Smooth muscle cell (in vitro differentiated cells): ENCODE data around the gene BLVRB. TPM values are rescaled to one million over a fixed set of nuclear protein-coding genes. Genes with fewer than 3 reads are reported as not detected.

Source experiments
- DNase-seq: peaks from one replicate; lab custom pipeline; 2025; ENCODE audit not compliant: unreplicated experiment; lab: John Stamatoyannopoulos, UW
- H2AFZ ChIP-seq: fragments of 200-600 bp; sonication (generic); 2 replicates; pipeline ENCODE4 v1.6.0; 2016; ENCODE audit warnings: antibody characterized with exemption, low read depth, mild to moderate bottlenecking
- H3F3A ChIP-seq: fragments of 200-600 bp; sonication (generic); 2 replicates; pipeline ENCODE4 v1.6.0; 2017; ENCODE audit warnings: antibody characterized with exemption, low read depth
- H3K27ac ChIP-seq: fragments of 200-600 bp; sonication (generic); 2 replicates; pipeline ENCODE4 v1.5.1; 2016; ENCODE audit warnings: low read depth, mild to moderate bottlenecking
- H3K27me3 ChIP-seq: fragments of 200-600 bp; sonication (generic); 2 replicates; pipeline ENCODE4 v1.6.1; 2016; ENCODE audit warnings: low read depth, mild to moderate bottlenecking
- H3K36me3 ChIP-seq: fragments of 200-600 bp; sonication (generic); 2 replicates; pipeline ENCODE4 v1.5.1; 2016; ENCODE audit warnings: low read depth
- H3K4me1 ChIP-seq: fragments of 200-600 bp; sonication (generic); 2 replicates; pipeline ENCODE4 v1.5.1; 2016; ENCODE audit warnings: low read depth
- H3K4me2 ChIP-seq: fragments of 200-600 bp; sonication (generic); 2 replicates; pipeline ENCODE4 v1.6.0; 2016; ENCODE audit warnings: mild to moderate bottlenecking
- H3K4me3 ChIP-seq: fragments of 200-600 bp; sonication (generic); 2 replicates; pipeline ENCODE4 v1.5.1; 2016; ENCODE audit warnings: mild to moderate bottlenecking
- H3K79me2 ChIP-seq: fragments of 200-600 bp; sonication (generic); 2 replicates; pipeline ENCODE4 v1.6.0; 2016; ENCODE audit warnings: low read depth, mild to moderate bottlenecking
- H3K9ac ChIP-seq: fragments of 200-600 bp; sonication (generic); 2 replicates; pipeline ENCODE4 v1.6.0; 2016; ENCODE audit warnings: low read depth
- H3K9me3 ChIP-seq: fragments of 200-600 bp; sonication (generic); replicated peaks from 2 replicates; pipeline ENCODE4 v1.5.1; 2016; ENCODE audit warnings: low read depth
- H4K20me1 ChIP-seq: fragments of 200-600 bp; sonication (generic); 2 replicates; pipeline ENCODE4 v1.6.0; 2016; ENCODE audit warnings: low read depth
- WGBS: methylation state at CpG from one replicate; pipeline ENCODE4 v1.1.7; 2016; ENCODE audit warnings: low lambda C conversion rate; 5-methylcytosine and 5-hydroxymethylcytosine counted together
- polyA plus RNA-seq: library from polyadenylated mRNA; unstranded; fragments of >200 nt; fragmentation: Nextera tagmentation; extraction: Ambion mirVana; gene quantifications from 2 replicates; pipeline ENCODE4 v1.2.1, GENCODE V29; 2016
- total RNA-seq: library from RNA; depleted of rRNA; stranded (reverse); fragments of >200 nt; gene quantifications from 2 replicates; pipeline ENCODE4 v1.2.3, GENCODE V29; 2014
- TF ChIP-seq, protein P1 (sequence below): fragments of 200-600 bp; sonication (generic); IDR thresholded peaks from 2 replicates; pipeline ENCODE4 v1.5.1; 2017; ENCODE audit warnings: borderline replicate concordance, mild to moderate bottlenecking, antibody characterized with exemption; ENCODE audit not compliant: insufficient read depth, poor library complexity, severe bottlenecking

BLVRB gene
- total and polyA plus RNA-seq, 2 experiments from 2014 or later = 50.3 to 86.4 TPM

DNA sequence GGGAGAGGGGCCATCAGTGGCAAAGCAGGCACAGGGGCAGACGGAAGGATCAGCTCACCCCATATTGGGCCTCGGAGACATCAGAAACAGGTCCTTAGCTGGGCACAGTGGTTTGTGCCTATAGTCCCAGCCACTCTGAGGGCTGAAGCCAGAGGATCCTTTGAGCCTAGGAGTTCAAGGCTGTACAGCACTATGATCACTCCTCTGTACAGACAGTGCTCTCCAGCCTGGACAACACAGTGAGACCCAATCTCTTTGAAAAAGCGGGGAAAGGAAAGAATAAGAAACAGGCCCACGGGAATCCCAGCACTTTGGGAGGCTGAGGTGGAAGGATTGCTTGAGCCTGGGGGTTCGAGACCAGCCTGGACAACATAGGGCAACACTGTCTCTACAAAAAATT, 45.8 kb downstream of the BLVRB start:
- H3K4me1 ChIP-seq = peaks cover 29% of the 10 kb centered on the region
- H3K79me2 ChIP-seq = peaks cover 34% of the 10 kb centered on the region
- no peak overlapping the region for H3K4me2 ChIP-seq
- no peak for DNase-seq
- peaks cover 27% of the 10 kb centered on the region for H4K20me1 ChIP-seq
- no peak overlapping the region for H3K27ac ChIP-seq
- no peak overlapping the region for H2AFZ ChIP-seq
- no peaks in the 10 kb centered on the region for H3K27me3 ChIP-seq
- H3K4me3 ChIP-seq = no peak overlapping the region
- WGBS = 90% methylated on average over 5 of the region's 5 CpGs
- TF ChIP-seq, protein P1, sequence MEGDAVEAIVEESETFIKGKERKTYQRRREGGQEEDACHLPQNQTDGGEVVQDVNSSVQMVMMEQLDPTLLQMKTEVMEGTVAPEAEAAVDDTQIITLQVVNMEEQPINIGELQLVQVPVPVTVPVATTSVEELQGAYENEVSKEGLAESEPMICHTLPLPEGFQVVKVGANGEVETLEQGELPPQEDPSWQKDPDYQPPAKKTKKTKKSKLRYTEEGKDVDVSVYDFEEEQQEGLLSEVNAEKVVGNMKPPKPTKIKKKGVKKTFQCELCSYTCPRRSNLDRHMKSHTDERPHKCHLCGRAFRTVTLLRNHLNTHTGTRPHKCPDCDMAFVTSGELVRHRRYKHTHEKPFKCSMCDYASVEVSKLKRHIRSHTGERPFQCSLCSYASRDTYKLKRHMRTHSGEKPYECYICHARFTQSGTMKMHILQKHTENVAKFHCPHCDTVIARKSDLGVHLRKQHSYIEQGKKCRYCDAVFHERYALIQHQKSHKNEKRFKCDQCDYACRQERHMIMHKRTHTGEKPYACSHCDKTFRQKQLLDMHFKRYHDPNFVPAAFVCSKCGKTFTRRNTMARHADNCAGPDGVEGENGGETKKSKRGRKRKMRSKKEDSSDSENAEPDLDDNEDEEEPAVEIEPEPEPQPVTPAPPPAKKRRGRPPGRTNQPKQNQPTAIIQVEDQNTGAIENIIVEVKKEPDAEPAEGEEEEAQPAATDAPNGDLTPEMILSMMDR = no peak
- H3F3A ChIP-seq = peaks cover 24% of the 10 kb centered on the region
- H3K9ac ChIP-seq = no peak overlapping the region
- H3K36me3 ChIP-seq = no peaks in the 10 kb centered on the region
- no peaks in the 10 kb centered on the region for H3K9me3 ChIP-seq

- TF ChIP-seq, protein P1 = no peak
- peaks cover 18% of the 10 kb centered on the region for H3F3A ChIP-seq
- no peak overlapping the region for H3K4me3 ChIP-seq
- no peak overlapping the region for H2AFZ ChIP-seq
- H3K27me3 ChIP-seq = no peaks in the 10 kb centered on the region
- no peak overlapping the region for H3K9ac ChIP-seq
- 94% methylated on average over 5 of the region's 5 CpGs for WGBS
- peaks cover 24% of the 10 kb centered on the region for H3K4me1 ChIP-seq
- H3K36me3 ChIP-seq = no peaks in the 10 kb centered on the region
- H3K27ac ChIP-seq = no peak overlapping the region
- no peaks in the 10 kb centered on the region for H3K9me3 ChIP-seq
- no peak overlapping the region for H3K4me2 ChIP-seq
- DNase-seq = no peak
- H3K79me2 ChIP-seq = peaks cover 27% of the 10 kb centered on the region
- H4K20me1 ChIP-seq = peaks cover 21% of the 10 kb centered on the region
These were observed 46.4 kb downstream of the BLVRB start for GRCh38 chr19:40419066-40419612.

GRCh38 chr19:40418040-40418439, 47.5 kb downstream of the BLVRB start:
- peak overlapping the region; percentile 75 for H3K27ac ChIP-seq
- DNase-seq = no peak
- no peaks in the 10 kb centered on the region for H3K27me3 ChIP-seq
- H2AFZ ChIP-seq = no peak overlapping the region
- WGBS = 94% methylated on average over 3 of the region's 3 CpGs
- no peak overlapping the region for H3K4me3 ChIP-seq
- peaks cover 16% of the 10 kb centered on the region for H3K79me2 ChIP-seq
- H3K4me1 ChIP-seq = peaks cover 24% of the 10 kb centered on the region
- H4K20me1 ChIP-seq = peaks cover 10% of the 10 kb centered on the region
- no peaks in the 10 kb centered on the region for H3K9me3 ChIP-seq
- peaks cover 16% of the 10 kb centered on the region for H3F3A ChIP-seq
- H3K36me3 ChIP-seq = no peaks in the 10 kb centered on the region
- no peak overlapping the region for H3K9ac ChIP-seq
- no peak overlapping the region for H3K4me2 ChIP-seq
- TF ChIP-seq, protein P1 = no peak

- Histone ChIP-seq H3K36me3 (no peaks in the 10 kb centered on the region), H3K9ac (no peak overlapping the region), H3K4me2 (no peak overlapping the region), H2AFZ (no peak overlapping the region), H3K4me3 (no peak overlapping the region), H3K4me1 (peaks cover 24% of the 10 kb centered on the region), H3K27ac (peak overlapping the region; percentile 75), H3K9me3 (no peaks in the 10 kb centered on the region), H4K20me1 (peaks cover 5% of the 10 kb centered on the region), H3K79me2 (peaks cover 12% of the 10 kb centered on the region), H3F3A (peaks cover 16% of the 10 kb centered on the region), H3K27me3 (no peaks in the 10 kb centered on the region)
- 85% methylated on average over 4 of the region's 4 CpGs for WGBS
- TF ChIP-seq, protein P1 = no peak
- DNase-seq = no peak
These were observed 47.9 kb downstream of the BLVRB start for GRCh38 chr19:40417643-40417981.
